Fibroblast of pulmonary artery (primary cell): ENCODE data around the gene RREB1.

Source experiments
- DNase-seq: peaks from one replicate; pipeline ENCODE4 v3.0.0-alpha.2; 2010; ENCODE audit warnings: low read depth
- H3K4me3 ChIP-seq: replicated peaks from 2 replicates; pipeline ENCODE4 v1.5.1; 2011; ENCODE audit warnings: low read depth, mild to moderate bottlenecking, control low read depth, low read length, moderate library complexity
- TF ChIP-seq, protein P1 (sequence below): IDR thresholded peaks from 2 replicates; pipeline ENCODE4 v1.5.1; 2011; ENCODE audit warnings: mild to moderate bottlenecking, control low read depth, low read length, inconsistent platforms; ENCODE audit errors: missing control alignments

Gene RREB1

DNA sequence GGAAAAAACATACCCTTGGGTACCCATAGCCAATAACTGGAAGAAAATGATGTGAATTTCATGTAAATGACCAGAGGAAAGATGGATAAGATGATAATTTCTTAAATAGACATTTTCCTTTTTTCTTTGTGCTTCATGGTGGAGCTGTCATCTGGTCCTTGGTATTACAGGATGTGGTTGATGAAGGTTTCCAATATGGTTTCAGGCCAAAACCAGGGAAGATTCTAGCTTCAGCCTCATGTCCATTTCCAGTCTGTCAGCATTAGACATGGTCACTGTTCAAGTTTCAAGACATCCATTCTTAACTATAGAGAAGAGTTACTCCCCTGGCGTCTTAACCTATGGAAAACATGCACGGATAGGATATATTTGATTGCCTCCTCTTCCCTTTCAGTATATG is 141.6 kb downstream of the RREB1 start:
- TF ChIP-seq, protein P1, sequence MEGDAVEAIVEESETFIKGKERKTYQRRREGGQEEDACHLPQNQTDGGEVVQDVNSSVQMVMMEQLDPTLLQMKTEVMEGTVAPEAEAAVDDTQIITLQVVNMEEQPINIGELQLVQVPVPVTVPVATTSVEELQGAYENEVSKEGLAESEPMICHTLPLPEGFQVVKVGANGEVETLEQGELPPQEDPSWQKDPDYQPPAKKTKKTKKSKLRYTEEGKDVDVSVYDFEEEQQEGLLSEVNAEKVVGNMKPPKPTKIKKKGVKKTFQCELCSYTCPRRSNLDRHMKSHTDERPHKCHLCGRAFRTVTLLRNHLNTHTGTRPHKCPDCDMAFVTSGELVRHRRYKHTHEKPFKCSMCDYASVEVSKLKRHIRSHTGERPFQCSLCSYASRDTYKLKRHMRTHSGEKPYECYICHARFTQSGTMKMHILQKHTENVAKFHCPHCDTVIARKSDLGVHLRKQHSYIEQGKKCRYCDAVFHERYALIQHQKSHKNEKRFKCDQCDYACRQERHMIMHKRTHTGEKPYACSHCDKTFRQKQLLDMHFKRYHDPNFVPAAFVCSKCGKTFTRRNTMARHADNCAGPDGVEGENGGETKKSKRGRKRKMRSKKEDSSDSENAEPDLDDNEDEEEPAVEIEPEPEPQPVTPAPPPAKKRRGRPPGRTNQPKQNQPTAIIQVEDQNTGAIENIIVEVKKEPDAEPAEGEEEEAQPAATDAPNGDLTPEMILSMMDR, result no peak
- DNase-seq, result no peak
- no peak overlapping the region for H3K4me3 ChIP-seq

DNA sequence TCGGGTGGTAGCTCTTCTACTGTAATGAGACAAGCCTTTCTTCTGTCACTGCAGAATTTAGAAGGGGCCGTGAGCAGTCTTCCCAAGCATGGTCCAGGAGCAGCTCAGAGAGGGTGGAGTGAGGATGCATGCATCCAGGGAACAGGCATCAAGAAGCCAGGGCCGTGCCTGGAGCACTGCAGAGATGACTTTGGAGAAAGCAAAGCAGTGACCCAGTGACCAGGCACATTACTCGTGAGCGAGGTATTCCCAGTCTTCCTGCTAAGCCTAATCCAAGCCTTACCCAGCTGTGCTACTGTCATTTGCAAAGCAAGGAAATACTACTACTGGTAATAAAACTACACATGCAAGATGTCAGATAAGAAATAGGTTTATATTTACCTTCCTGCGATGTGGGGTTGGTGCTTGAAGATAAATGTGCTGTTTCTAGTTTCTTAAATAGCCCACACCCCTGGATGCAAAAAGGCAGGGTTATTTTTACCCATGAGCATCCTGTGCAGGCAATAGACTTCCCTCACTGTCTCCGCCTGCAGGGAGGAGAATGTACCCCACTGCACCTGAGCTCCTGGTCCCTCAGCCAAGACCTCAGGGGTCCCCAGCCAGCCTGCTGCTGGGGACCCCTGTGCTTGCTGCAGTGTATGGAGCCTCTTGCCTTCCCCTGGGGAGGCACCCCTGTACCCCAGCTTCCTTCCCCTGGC is 142.3 kb downstream of the RREB1 start:
- TF ChIP-seq, protein P1, result no peak
- H3K4me3 ChIP-seq, result no peak overlapping the region
- DNase-seq, result no peak

DNA sequence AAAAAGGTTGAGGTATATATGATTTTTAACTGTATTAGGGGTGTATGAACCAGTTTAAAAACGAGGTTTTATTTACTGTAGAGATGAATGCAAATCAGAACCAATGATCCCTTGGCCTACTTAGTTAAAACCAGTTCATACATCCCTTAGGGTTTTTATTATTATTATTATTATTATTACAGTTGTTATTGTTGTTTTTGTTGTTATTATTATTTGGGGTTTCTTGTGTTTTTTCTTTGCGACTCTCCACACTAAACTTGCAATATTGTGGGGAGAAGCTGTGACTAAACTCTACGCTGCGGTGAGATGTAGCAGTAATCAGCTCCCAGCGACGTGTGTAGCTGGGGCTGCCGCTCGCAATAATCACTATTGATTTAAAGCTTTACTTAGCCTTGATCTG is 143.1 kb downstream of the RREB1 start:
- no peak overlapping the region for H3K4me3 ChIP-seq
- no peak for DNase-seq
- TF ChIP-seq, protein P1, result no peak

DNA sequence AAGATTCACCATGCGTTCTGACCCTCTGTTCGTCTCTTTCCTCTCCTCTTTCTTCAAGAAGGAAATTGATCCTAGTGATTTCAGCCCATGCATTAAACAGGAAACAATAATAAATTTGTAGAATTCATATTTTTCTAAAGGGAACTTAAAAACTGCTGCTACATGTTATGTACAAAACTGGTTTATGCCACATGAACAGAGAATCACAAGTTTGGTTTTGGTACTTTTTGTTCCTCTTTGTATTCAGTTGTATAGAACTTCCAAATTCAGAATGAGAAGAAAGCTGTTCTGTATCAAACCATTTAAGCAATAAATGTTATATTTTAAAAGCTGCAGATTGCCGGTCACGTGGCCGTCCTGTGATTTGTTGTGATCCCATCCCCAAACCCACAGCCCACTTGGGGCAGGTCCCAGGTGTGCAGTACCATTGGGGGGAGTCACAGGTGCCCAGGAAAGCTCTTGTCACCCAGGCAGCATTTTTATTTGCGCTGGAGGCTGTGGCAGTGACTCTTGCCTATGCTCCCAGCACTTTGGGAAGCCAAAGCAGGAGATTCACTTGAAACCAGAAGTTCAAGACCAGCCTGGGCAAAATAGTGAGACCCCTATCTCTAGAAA is 144.0 kb downstream of the RREB1 start:
- DNase-seq, result no peak
- H3K4me3 ChIP-seq, result no peak overlapping the region
- TF ChIP-seq, protein P1, result no peak

DNA sequence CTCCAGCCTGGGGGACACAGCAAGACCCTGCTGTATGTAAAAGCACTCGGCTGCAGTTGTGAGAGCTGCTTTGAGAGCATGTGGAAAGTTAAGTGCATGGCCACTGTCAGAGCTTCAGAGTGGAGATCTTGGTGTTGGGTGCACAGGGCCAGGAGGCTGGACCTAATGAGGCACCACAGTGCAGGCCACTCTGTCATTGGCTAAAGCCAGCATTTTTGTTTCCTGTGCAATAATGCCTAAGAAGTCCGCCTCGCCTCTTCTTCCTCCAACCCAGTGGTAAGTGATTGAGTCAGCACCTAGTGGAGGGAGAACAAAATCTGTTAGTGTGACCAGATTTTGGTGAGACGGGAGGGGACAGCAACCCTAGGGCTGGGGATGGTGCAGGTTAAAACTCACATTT is 144.6 kb downstream of the RREB1 start:
- H3K4me3 ChIP-seq, result no peak overlapping the region
- DNase-seq, result no peak
- TF ChIP-seq, protein P1, result no peak

DNA sequence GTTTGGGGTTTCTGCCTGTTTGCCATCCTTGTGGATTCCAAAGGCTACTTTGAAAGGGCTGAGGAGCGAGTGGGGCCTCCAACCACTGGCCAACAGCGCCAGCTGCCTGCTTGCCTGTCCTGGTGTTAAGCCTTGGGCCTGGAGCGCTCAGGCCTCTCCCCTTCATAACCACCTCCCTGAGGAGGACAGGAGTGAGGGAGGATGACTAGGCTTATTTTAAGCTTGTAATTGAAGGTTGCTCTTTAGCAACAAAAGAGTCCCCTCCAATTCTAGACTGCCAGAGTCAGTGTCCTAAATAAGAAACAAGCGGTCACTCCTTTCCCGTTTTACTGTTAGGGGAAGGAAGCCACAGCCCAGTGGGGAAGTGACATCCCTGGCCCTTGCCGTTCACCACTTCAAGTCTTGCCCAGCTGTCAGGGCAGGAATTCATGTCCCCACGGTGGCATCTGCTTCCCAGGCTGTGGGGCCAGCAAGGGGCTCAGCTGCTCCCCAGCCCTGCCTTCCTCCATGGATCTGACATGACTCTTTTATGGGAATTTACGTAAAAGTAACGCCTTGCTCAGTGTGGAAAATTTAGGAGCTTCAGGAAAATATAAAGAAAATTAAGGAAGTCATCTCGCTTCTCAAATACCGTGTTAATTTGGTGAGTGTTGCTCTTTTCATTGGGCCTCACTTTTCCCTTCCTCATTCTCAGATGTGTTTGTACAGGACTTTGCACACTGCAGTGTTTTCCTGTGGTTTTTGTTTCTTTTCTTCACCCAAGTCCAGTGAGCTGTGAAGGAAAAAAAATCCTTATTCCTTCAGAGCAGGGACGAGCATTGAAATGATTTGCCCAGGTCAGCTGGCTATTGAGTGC is 147.4 kb downstream of the RREB1 start:
- TF ChIP-seq, protein P1, result no peak
- no peak for DNase-seq
- H3K4me3 ChIP-seq, result no peak overlapping the region
